Measurements from ENCODE around the gene PIGBOS1. TPM values are rescaled to one million over a fixed set of nuclear protein-coding genes. Genes with fewer than 3 reads are reported as not detected.

The PIGBOS1 gene
- total and polyA plus RNA-seq, 9 of the 15 experiments (the other 6 are each of a cell fraction or from before 2014, with no cell fraction given): 25.2 to 76.2 (median 46.0) TPM

- TF ChIP-seq THRAP3 (IDR thresholded peaks at IDR 0.05; ENCODE audit: borderline replicate concordance) (no peak), SMARCC2 (IDR thresholded peaks at IDR 0.05; ENCODE audit: low read depth) (no peak), KDM1A (IDR thresholded peaks at IDR 0.05) (no peak), FOXP1 (CRISPR knock-in tag; IDR thresholded peaks at IDR 0.05) (peak; percentile 73; the same call in 1 of the 2 replicates), ZNF707 (CRISPR knock-in tag; conservative IDR thresholded peaks at IDR 0.05) (no peak), ZNF165 (CRISPR knock-in tag; IDR thresholded peaks at IDR 0.05; ENCODE audit: borderline replicate concordance) (no peak), SRSF1 (IDR thresholded peaks at IDR 0.05; ENCODE audit: low read depth, low read length) (no peak), CBX3 (IDR thresholded peaks at IDR 0.05; ENCODE audit: borderline replicate concordance in 1 of 2, low read length in 2 of 2) (no peak), ARID4B (CRISPR knock-in tag; IDR thresholded peaks at IDR 0.05) (peak; percentile 61), TBP (optimal IDR thresholded peaks at IDR 0.05; ENCODE audit: low read depth, low read length) (peak; percentile 24), FOXM1 (IDR thresholded peaks at IDR 0.05; ENCODE audit: low read depth) (no peak), FOXM1 (CRISPR knock-in tag; IDR thresholded peaks at IDR 0.05; ENCODE audit: low read depth) (no peak), OTX1 (CRISPR knock-in tag; IDR thresholded peaks at IDR 0.05) (no peak), ZBTB8A (IDR thresholded peaks at IDR 0.05; ENCODE audit: partially characterized antibody) (no peak), MCM2 (IDR thresholded peaks at IDR 0.05; ENCODE audit: low read depth) (no peak), RFX1 (IDR thresholded peaks at IDR 0.05) (no peak), MLLT1 (IDR thresholded peaks at IDR 0.05) (no peak), KLF6 (CRISPR knock-in tag; IDR thresholded peaks at IDR 0.05; ENCODE audit: borderline replicate concordance) (no peak)
- TF ChIP-seq, protein P1, sequence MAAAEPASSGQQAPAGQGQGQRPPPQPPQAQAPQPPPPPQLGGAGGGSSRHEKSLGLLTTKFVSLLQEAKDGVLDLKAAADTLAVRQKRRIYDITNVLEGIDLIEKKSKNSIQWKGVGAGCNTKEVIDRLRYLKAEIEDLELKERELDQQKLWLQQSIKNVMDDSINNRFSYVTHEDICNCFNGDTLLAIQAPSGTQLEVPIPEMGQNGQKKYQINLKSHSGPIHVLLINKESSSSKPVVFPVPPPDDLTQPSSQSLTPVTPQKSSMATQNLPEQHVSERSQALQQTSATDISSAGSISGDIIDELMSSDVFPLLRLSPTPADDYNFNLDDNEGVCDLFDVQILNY (CRISPR knock-in tag; IDR thresholded peaks at IDR 0.05): no peak
- TF ChIP-seq, protein P2, sequence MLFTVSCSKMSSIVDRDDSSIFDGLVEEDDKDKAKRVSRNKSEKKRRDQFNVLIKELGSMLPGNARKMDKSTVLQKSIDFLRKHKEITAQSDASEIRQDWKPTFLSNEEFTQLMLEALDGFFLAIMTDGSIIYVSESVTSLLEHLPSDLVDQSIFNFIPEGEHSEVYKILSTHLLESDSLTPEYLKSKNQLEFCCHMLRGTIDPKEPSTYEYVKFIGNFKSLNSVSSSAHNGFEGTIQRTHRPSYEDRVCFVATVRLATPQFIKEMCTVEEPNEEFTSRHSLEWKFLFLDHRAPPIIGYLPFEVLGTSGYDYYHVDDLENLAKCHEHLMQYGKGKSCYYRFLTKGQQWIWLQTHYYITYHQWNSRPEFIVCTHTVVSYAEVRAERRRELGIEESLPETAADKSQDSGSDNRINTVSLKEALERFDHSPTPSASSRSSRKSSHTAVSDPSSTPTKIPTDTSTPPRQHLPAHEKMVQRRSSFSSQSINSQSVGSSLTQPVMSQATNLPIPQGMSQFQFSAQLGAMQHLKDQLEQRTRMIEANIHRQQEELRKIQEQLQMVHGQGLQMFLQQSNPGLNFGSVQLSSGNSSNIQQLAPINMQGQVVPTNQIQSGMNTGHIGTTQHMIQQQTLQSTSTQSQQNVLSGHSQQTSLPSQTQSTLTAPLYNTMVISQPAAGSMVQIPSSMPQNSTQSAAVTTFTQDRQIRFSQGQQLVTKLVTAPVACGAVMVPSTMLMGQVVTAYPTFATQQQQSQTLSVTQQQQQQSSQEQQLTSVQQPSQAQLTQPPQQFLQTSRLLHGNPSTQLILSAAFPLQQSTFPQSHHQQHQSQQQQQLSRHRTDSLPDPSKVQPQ (CRISPR knock-in tag; IDR thresholded peaks at IDR 0.05; ENCODE audit: borderline replicate concordance): no peak
Measured at GRCh38 chr15:55289011-55289745, 29.7 kb downstream of the PIGBOS1 start (continued).
